IPS DF 19.7 (cell line): ENCODE measurements around the gene INTS13.
"Not testable (repeated sequence)": the region's sequence is repeated elsewhere in the genome, so short reads cannot be mapped to it uniquely, and the experiment has no call there.

ENCODE experiments used
- DNase-seq: peaks from one replicate; pipeline ENCODE4 v3.0.0-alpha.2; 2013; ENCODE audit warnings: low read depth, low spot score

INTS13 gene

GRCh38 chr12:26937863-26938700 is at the start of gene INTS13, which contains the start of gene FGFR1OP2:
INTS13 (minus strand) TSS chr12:26937981; CDS start chr12:26936803, 1,178 bp downstream.
FGFR1OP2 (plus strand) TSS chr12:26938470; CDS start chr12:26954159, 15,689 bp downstream.
- peak; percentile 91 for DNase-seq

GRCh38 chr12:26982866-26983265 is 45.1 kb upstream of the INTS13 start:
- DNase-seq, result no peak

GRCh38 chr12:26979733-26980132 is 42.0 kb upstream of the INTS13 start:
- no peak for DNase-seq

- no peak for DNase-seq
These were observed 41.0 kb upstream of the INTS13 start for GRCh38 chr12:26978801-26979200.

- DNase-seq, result no peak
These were observed 38.9 kb upstream of the INTS13 start for GRCh38 chr12:26976687-26977086.

- no peak for DNase-seq
These were observed 34.2 kb upstream of the INTS13 start for GRCh38 chr12:26971963-26972362.

- no peak for DNase-seq
These were observed 32.4 kb upstream of the INTS13 start for GRCh38 chr12:26970136-26970535.

GRCh38 chr12:26966842-26967241 is 29.1 kb upstream of the INTS13 start:
- no peak for DNase-seq

- DNase-seq, result no peak
These were observed 25.6 kb upstream of the INTS13 start for GRCh38 chr12:26963413-26963812.

GRCh38 chr12:26961803-26962202 is 24.0 kb upstream of the INTS13 start:
- DNase-seq, result no peak

GRCh38 chr12:26961391-26961790 is 23.6 kb upstream of the INTS13 start:
- not testable (repeated sequence) for DNase-seq

- no peak for DNase-seq
These were observed 16.2 kb upstream of the INTS13 start for GRCh38 chr12:26954027-26954426.

- no peak for DNase-seq
These were observed 15.7 kb upstream of the INTS13 start for GRCh38 chr12:26953447-26953846.

GRCh38 chr12:26948309-26948708 is 10.5 kb upstream of the INTS13 start:
- DNase-seq, result no peak

GRCh38 chr12:26941215-26941594 is 3.4 kb upstream of the INTS13 start:
- DNase-seq, result no peak

GRCh38 chr12:26940516-26941214 is 2.9 kb upstream of the INTS13 start:
- no peak for DNase-seq

- DNase-seq, result no peak
These were observed 2.2 kb upstream of the INTS13 start for GRCh38 chr12:26939953-26940352.

- no peak for DNase-seq
These were observed 1.5 kb upstream of the INTS13 start for GRCh38 chr12:26939192-26939832.

GRCh38 chr12:26938701-26939062 is 901 bp upstream of the INTS13 start:
- no peak for DNase-seq

- no peak for DNase-seq
These were observed 328 bp downstream of the INTS13 start for GRCh38 chr12:26937443-26937862.

- no peak for DNase-seq
These were observed 980 bp downstream of the INTS13 start for GRCh38 chr12:26936559-26937442.
